OCI-M1 (cell line): ENCODE data around the gene ZKSCAN8.
"Not testable (repeated sequence)": the region's sequence is repeated elsewhere in the genome, so short reads cannot be mapped to it uniquely, and the experiment has no call there.

Experiments
- DNase-seq: peaks from one replicate; lab custom pipeline; 2025; lab: John Stamatoyannopoulos, UW

The ZKSCAN8 gene

DNA sequence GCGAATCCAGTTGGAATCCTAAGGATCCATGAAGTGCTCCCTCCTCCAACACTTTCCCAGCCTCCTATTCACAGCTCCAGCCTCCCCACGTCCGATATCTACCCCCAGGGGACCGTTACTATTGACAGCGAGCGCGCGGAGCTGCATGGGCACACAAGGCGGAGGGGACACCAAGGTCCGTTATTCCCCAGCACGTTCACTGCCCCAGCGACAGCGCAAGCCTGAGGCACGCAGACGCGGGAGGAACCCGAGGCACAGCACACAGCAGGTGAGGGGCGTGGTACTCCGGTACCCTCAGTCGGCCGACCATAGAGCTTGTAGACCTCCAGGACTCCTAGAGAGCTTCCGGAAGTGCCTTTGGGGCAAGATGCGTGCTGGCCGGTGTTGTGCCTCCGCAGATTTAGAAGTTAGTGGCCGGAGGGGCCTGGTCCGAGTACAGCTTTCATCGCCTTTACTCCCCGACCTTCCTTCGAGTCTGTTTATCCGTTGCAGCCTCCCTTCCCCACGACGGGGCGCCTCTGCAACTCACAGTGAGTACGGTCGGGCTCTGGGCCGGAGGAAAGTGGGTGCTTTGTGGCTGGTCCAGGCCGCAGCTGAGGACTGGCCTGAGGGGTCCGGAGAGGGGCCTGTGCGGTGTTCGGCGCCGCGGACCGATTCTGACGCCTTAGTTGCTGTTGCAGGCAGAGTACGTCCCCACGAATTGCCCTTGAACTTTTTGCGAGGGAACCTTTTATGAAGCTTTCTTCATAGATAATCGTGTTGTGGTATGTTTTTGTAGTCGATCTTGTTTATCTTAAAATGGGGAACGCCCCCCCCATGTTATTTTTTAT is at the start of gene ZKSCAN8:
Gene ZKSCAN8 (plus strand): TSS at position 384 of the 830 bp plus-strand sequence. CDS start 6,525 bp downstream, outside the sequence.
- peak; percentile 98 for DNase-seq

DNA sequence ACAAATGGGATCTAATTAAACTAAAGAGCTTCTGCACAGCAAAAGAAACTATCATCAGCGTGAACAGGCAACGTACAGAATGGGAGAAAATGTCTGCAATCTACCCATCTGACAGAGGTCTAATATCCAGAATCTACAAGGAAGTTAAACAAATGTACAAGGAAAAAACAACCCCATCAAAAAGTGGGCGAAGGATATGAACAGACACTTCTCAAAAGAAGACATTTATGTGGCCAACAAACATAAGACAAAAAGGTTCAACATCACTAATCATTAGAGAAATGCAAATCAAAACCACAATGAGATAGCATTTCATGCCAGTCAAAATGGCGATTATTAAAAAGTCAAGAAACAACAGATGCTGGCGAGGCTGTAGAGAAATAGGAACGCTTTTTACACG is 39.5 kb upstream of the ZKSCAN8 start:
- DNase-seq = not testable (repeated sequence)

DNA sequence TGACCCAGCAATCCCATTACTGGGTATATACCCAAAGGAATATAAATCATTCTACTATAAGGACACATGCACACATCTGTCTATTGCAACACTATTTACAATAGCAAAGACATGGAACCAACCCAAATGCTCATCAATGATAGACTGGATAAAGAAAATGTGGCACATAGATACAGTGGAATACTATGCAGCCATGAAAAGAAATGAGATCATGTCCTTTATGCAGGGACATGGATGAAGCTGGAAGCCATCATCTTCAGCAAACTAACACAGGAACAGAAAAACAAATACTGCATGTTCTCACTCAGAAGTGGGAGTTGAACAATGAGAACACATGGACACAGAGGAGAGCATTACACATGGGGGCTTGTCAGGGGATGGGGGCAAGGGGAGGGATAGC is 39.0 kb upstream of the ZKSCAN8 start:
- not testable (repeated sequence) for DNase-seq

DNA sequence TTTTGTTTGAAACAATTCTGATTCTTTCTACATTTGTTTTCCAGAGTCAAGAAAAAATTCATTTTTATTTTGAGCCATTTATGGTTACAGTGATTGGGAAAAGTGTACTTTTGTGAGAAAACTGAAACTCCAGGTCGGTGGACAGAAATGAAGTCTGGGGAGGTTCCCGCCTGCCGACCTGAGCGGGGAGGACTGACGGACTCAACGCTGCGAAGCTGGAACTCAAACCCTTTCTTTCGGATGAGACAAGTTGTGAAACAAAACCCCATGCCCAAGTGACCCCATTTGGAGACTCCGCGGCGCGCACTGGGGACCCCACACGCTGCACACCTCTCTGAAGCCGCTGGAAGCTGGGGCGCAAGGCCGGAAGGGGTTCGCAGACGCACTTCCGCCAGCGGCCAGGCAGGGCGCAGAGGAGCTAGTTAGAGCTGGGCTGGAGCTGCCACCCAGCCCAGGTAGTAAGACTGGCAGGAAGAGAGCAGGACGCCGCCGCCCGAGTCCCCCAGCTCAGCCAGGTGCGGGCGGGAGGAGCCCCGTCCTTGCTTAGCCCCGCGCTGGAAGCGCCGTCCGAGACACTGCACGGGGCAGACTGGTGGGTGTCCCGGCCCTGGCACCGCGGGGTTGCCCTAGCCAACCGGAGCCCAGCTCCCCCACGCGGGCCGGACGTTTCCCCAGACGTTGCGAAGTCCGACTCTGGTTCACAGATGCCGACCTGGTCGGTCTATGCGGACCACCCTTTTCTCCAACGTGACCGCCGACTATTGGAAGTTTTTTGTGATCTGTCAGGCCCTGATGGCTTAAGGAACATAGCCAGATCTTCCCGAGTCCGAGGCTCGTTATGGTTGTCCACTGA is 37.1 kb upstream of the ZKSCAN8 start:
- DNase-seq = peak; percentile 92

DNA sequence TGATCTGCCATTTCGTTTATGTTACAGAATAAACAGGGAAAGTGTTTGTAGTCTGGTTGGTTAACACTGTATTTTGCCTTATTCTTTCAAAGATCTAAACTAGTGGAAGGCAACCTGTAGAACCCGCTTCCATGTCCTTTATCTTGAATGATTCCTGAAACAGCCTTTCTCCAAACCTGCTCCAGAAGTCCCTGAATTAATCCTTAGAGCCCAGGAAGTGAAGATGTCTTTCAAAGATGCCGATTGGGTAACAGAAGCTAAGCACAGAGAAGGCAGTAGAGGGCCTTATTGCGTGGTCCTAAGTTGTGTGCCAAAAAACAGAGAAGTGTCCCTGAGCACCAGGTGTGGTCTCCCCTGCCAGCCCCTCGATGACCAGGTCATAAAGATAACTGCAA is 36.4 kb upstream of the ZKSCAN8 start:
- peak; percentile 73 for DNase-seq

DNA sequence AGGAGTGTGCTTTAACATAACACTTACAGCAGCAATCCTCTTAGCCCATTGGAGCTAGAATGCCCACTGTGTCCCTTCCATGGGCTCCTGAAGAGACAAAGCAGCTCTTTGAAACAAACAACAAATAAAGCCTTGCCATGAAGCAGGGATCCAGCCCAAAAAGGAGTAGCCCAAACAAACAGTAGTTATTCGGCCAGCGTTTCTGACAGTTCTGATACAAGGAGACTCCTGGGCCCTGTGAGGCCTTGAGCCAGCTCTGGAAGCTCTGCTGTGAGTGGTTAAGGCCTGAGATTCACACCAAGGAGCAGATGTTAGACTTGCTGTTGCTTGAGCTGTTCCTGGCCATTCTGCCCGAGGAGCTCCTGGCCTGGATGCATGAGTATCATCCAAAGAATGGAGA is 34.2 kb upstream of the ZKSCAN8 start:
- no peak for DNase-seq

DNA sequence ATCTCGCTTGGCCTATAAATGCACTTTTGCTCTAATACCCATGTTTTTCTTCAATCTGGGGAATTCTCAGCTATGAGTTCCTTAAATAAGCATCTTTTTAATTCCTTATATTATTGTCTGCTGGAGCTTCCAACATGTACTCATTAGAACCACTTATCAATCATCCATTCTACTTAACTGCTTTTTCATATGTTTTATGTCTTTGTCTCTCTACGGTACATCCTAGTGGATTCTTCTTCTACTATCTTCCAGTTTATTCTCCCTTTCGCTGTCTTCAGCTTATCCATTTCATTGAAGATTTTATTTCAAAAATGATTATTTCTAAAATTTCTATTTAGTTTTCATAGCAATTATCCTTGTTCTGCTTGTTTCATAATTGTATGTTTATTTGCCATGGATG is 29.7 kb upstream of the ZKSCAN8 start:
- no peak for DNase-seq

DNA sequence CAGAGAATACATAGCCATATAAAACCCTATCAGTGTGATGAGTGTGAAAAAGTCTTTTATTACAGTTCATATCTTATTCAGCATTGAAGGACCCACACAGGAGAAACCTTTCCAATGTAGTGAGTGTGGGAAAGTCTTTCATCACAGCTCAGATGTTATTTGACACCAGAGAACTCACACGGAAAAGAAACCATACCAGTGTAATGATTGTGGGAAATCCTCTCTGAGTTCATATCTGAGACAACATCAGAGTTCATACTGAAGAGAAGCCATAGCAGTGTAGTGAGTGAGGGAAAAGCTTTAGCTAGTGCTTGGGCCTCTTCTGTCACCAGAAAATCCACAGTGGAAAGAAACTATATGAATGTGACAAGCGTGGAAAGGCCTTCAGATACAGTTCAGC is 25.9 kb upstream of the ZKSCAN8 start:
- no peak for DNase-seq

DNA sequence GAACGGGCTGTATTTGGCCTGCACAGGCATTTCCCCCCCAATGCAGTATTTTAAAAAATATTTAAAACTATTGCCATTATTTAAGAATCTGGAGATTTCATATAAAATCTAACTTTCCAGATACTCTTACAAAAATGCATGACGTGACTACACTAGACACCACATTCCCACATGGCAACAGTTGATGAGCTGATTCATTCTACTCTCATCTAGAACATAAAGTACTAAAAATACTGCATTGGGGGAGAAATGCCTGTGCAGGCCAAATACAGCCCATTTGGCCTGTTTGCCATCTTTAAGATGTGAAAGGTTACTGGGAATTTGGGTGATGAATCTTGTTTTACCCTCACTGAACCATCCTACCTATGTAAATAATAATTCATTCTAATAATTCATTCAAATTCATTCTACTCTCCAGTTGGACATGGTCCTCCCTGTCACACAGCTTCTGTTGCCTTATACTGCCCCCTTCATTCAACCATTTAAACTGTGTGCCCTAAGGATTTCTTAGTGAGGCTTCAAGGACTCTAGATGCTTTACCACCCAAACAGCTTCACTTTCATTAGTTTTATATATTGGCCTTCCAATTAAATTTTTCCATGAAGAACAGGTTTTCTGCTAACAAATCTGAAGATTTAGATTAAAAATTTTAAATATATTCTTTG is 24.2 kb upstream of the ZKSCAN8 start:
- peak; percentile 20 for DNase-seq

DNA sequence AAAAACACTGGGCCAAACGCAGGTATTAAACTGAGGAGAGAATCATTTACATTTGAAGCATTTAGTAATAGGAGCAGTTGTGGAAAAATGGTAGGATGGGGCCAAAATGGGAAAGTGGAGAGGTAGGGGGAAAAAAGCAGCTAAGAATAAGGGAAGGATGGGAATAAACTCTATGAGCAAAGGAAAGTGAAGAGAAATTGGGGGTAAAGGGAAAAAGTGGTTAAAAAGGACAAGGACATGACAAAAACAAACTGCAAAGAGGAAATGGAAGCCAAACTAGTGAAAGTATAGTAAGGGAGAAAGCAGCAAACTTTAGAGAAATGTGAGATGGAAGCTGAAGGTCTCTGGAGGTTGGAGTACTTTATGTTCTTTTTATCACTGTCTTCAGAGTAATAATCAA is 23.5 kb upstream of the ZKSCAN8 start:
- DNase-seq = no peak

DNA sequence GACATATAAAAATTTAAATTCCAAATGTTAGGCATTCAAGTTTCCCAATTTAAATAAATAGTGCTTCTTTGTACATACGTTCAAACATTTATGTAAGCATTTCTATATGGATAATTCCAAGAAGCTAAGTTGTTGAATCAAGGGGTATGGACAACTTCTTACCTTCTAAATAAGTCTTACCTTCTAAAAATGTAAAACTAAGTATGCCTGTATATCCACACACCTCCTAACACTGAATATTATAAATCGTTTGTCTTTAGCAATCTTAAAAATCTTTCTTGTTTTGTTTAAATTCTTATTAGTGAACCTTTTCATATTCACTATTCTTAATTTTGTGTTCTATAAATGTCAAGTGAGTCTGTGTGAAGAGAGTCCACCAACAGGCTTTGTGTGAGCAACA is 19.8 kb upstream of the ZKSCAN8 start:
- DNase-seq = no peak

DNA sequence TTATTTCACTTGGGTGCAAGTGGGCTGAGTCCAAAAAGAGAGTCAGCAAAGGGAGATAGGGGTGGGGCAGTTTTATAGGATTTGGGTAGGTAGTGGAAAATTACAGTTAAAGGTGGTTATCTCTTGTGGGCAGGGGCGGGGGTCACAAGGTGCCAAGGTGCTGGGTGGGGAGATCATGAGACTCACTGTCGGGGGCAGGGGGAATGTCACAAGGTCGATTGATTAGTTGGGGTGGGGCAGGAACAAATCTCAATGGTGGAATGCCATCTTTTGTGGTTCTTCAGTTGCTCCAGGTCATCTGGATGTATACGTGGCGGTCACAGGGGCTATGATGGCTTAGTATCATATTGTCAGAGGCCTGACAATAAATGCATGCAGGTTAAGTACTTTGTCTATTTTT is 19.4 kb upstream of the ZKSCAN8 start:
- not testable (repeated sequence) for DNase-seq

DNA sequence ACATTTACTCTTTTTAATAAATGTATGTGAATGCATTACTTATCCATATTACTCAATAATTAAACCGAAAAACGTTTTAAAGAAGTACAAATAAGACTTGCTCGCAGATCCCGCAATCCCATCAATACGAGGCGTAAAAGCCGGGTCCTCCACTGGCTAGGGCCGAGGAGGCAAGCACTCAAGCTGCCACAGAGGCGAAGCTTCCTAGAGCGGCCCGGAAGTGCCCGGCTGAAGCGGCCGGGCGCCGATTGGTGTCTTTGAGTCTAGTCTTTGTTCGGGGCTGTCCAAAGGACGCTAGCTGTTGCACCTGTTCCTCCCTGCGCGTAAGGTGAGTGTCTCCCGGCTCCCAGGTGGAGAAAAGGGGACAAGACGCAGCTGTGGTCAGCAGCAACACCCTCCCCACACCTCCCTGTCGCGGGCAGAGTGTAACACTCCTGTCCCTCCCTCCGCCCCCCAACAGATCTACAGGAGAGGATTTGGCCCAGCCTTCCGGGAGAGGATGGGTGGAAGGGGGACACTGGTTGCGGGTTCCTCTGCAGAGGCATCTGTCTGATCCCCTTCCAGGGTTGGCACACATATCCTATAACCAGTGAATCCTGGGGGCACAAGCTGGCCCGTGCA is 17.2 kb upstream of the ZKSCAN8 start, which contains the start of gene ZSCAN16:
Gene ZSCAN16 (plus strand): TSS at position 260 of the 621 bp plus-strand sequence. CDS start 835 bp downstream, outside the sequence.
- peak; percentile 95 for DNase-seq

DNA sequence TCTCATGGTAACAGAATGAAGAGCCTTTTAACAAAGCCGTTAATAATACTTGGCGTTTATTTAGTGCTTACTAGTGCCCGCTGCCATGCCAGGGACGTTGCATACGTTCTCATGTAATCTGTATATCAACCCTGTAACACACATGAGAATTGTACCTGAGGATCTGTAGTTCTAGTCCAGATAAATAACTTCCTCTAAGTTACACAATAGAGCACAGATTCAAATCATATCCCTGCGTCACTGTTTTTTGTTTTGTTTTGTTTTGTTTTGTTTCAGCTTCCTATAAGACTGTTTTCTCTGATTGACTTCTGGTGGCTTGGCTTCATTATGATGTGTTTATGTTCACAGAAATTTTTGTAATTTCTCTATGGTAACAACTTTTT is 16.7 kb upstream of the ZKSCAN8 start:
- peak; percentile 60 for DNase-seq

DNA sequence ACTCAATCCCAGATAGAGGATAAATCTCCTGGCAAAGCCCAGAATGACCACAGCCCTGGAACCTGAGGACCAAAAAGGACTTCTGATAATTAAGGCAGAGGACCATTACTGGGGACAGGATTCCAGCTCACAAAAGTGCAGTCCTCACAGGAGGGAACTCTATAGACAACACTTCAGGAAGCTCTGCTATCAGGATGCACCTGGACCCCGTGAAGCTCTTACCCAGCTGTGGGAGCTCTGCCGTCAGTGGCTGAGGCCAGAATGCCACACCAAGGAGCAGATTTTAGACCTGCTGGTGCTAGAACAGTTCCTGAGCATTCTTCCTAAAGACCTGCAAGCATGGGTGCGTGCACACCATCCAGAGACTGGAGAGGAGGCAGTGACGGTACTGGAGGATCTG is 16.3 kb upstream of the ZKSCAN8 start:
- no peak for DNase-seq

DNA sequence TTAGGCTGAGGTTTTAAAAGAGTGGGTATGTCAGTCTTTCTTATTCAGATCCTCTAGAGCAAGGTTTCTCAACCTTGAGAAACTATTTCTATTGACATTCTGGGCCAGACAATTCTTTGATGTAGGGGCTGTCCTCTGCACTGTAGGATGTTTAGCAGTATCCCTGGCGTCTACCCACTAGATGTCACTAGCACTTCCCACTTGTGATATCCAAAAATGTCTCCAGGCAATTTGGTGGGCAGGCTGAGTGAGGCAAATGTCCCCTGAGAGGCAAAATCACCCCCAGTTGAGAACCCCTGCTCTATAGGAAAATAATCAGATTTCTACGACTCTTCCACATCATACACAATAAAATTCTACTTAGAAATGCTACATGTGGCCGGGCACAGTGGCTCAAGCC is 7.7 kb upstream of the ZKSCAN8 start:
- DNase-seq = peak; percentile 71

DNA sequence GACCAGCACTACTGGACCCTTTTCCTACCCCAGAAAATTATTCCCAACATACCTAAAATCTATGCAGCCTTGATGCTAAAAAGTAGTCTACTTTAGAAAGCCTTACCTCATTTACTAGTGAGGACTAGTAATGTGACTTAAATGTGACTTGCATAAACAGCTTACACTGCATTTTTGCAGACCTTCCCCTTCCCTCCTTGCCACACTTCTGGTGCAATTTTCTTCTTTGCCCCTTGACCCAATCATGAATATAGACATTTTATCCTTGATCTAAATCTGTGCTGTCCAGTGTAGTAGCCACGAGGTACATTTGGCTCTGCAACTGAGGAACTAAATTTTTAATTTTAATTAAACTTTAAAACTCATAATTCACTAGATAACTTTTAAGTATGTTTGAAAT is 7.0 kb upstream of the ZKSCAN8 start:
- DNase-seq = no peak

DNA sequence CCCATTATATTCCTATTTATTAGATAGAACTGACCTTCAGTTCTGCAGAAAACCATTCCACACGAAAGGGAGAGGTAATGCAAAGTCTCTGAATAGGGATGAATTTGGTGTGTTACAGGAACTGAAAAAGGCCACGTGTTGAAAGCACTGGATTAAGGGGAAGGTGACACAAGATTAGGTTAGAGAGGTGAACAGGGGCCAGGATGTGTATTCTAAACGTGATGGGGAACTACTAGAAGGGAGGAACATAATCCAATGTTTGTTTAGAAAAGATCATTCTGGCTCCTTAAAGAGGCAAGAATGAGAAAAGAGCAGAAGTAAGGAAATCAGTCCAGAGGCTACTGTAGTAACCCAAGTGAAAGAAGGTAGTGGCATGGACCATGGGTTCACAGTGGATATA is 6.3 kb upstream of the ZKSCAN8 start:
- DNase-seq = peak; percentile 31

DNA sequence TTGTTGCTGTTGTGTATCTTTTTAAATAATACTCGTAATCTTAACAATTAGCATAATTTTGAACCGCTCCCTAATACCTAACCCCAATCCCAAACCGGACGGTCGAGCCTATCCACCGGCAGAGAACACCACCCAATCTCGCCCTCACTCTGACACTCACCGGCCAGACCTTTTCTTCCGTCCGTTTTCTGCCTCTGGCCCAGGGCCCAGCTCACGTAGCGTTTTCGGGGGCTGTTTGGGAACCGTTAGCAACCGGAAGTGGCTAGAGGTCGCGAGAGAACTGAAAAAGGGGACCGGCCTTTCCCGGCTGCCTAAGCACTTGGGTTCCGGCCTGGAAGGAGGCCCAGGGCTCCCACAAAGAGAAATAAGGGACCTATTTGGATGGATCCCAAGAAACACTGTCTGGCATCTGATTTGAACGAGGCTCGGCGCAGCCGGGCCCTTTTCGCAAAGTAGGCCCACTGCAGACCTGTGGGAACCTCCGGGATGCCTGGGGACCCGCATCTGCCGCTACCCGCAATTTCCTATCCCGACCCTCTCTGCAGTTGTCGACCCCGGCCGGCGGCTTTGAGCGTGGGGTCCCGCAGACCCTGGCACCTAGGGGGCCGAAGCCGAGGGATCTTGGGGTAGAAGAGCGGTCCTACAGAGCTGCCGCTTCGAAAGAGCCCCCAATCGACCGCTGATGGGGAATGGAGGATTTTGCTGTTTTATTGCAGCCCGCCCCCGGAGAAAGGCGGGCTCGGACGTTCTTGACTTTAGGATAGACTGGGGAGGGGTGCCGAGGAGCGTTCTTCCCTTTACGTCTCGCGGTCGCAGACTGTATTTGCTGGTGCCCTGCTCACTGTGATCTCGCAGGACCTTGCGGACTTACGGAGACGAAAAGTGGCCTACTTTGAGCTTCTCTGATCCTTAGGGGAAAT is 4.8 kb upstream of the ZKSCAN8 start:
- peak; percentile 95 for DNase-seq

DNA sequence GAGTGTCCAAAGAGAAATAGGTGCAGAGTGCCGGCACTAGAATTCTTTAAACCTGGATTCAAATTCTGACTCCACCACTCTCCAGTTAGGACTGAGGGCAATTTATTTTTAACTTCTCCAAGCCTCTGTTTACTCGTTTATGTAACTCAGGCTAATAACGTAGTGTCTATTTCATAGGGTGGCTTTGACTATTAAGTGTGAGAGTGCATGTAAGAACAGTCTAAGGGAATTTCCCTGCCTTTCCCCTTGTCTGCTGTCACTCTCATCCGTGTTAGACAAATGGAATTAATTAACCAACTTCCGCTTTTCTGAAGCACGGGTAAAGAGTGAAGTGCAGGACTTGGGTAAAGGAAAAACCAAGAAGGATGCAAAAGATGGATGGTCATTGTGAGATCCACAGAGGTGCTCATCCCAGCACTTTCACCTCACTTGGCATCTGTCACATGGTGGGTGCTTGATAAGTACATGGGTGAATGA is 4.1 kb upstream of the ZKSCAN8 start:
- peak; percentile 82 for DNase-seq
